ENCODE measurements around the gene SMG5. TPM values are rescaled to one million over a fixed set of nuclear protein-coding genes. Genes with fewer than 3 reads are reported as not detected.

SMG5 gene
- total and polyA plus RNA-seq, 2 donors = 28.2 to 32.3 TPM

GRCh38 chr1:156200044-156200443 lies 82.6 kb downstream of the SMG5 start:
- 97% methylated on average over 8 of the region's 8 CpGs for WGBS
- Histone ChIP-seq H3K36me3 (ENCODE audit: control insufficient read depth in 2 of 2, insufficient read depth in 2 of 2, low read length in 1 of 2) (peaks cover 34 to 58% of the 10 kb centered on the region in 2 donors), H3K4me3 (ENCODE audit: low read length in 2 of 2) (no peak overlapping the region), H3K4me1 (ENCODE audit: control insufficient read depth in 2 of 2, insufficient read depth in 2 of 2, low read length in 2 of 2) (peaks cover 3 to 19% of the 10 kb centered on the region in 2 donors), H3K9me3 (ENCODE audit: control insufficient read depth in 2 of 2, insufficient read depth in 1 of 2, low read length in 1 of 2) (no peaks in the 10 kb centered on the region), H3K27ac (ENCODE audit: low read depth in 1 of 2, low read length in 1 of 2) (no peak overlapping the region), H3K27me3 (ENCODE audit: control insufficient read depth in 2 of 2, insufficient read depth in 1 of 2, low read length in 1 of 2) (no peaks in the 10 kb centered on the region)
- DNase-seq (ENCODE audit: low read depth in 6 of 9, low spot score in 9 of 9) = no peak

Other genes starting within 250 kb of the SMG5 start
- gene UBQLN4, start 229.0 kb downstream of the SMG5 start, total RNA-seq = 10.4 TPM
- gene UBQLN4, start 229.0 kb downstream of the SMG5 start, polyA plus RNA-seq = 15.1 TPM
- 75.9 TPM for gene LAMTOR2, start 228.0 kb downstream of the SMG5 start, total RNA-seq
- gene LAMTOR2, start 228.0 kb downstream of the SMG5 start, polyA plus RNA-seq = 82.2 TPM
- 17.6 TPM for gene RAB25, start 221.7 kb downstream of the SMG5 start, total RNA-seq
- gene RAB25, start 221.7 kb downstream of the SMG5 start, polyA plus RNA-seq = 43.1 TPM
- 1.3 TPM for gene MEX3A, start 200.4 kb downstream of the SMG5 start, total RNA-seq
- 0.55 TPM for gene MEX3A, start 200.4 kb downstream of the SMG5 start, polyA plus RNA-seq
- 51.6 TPM for gene LMNA, start 168.1 kb downstream of the SMG5 start, total RNA-seq
- gene LMNA, start 168.1 kb downstream of the SMG5 start, polyA plus RNA-seq = 68.3 TPM
- gene SEMA4A, start 129.2 kb downstream of the SMG5 start, total RNA-seq = 6.4 TPM
- gene SEMA4A, start 129.2 kb downstream of the SMG5 start, polyA plus RNA-seq = 14.8 TPM
- gene SLC25A44, start 88.7 kb downstream of the SMG5 start, total RNA-seq = 8.8 TPM
- 10.7 TPM for gene SLC25A44, start 88.7 kb downstream of the SMG5 start, polyA plus RNA-seq
- gene PMF1, start 69.8 kb downstream of the SMG5 start, total RNA-seq = 56.8 TPM
- gene PMF1, start 69.8 kb downstream of the SMG5 start, polyA plus RNA-seq = 67.4 TPM
- gene BGLAP, start 40.6 kb downstream of the SMG5 start, total RNA-seq = 0.66 TPM
- 4.3 TPM for gene BGLAP, start 40.6 kb downstream of the SMG5 start, polyA plus RNA-seq
- 0.61 TPM for gene PAQR6, start 34.8 kb downstream of the SMG5 start, total RNA-seq
- gene PAQR6, start 34.8 kb downstream of the SMG5 start, polyA plus RNA-seq = 8.6 TPM
- 3.4 TPM for gene TMEM79, start 1.5 kb upstream of the SMG5 start, total RNA-seq
- 10.2 TPM for gene TMEM79, start 1.5 kb upstream of the SMG5 start, polyA plus RNA-seq
- gene GLMP, start 12.9 kb upstream of the SMG5 start, total RNA-seq = 20.3 TPM
- gene GLMP, start 12.9 kb upstream of the SMG5 start, polyA plus RNA-seq = 40.0 TPM
- gene VHLL, start 16.5 kb upstream of the SMG5 start, total RNA-seq = not detected
- 0.09 TPM for gene VHLL, start 16.5 kb upstream of the SMG5 start, polyA plus RNA-seq
- gene CCT3, start 55.5 kb upstream of the SMG5 start, total RNA-seq = 296 TPM
- 114 TPM for gene CCT3, start 55.5 kb upstream of the SMG5 start, polyA plus RNA-seq
- 0.71 TPM for gene TSACC, start 55.7 kb upstream of the SMG5 start, total RNA-seq
- 0.27 TPM for gene TSACC, start 55.7 kb upstream of the SMG5 start, polyA plus RNA-seq
- 0.05 TPM for gene RHBG, start 86.4 kb upstream of the SMG5 start, total RNA-seq
- gene RHBG, start 86.4 kb upstream of the SMG5 start, polyA plus RNA-seq = 0.37 TPM
- gene MEF2D, start 217.9 kb upstream of the SMG5 start, total RNA-seq = 8.3 TPM
- 26.3 TPM for gene MEF2D, start 217.9 kb upstream of the SMG5 start, polyA plus RNA-seq

Measured in thymus (tissue), 11 donors.